ENCODE results near the gene HPCA.

The HPCA gene

GRCh38 chr1:32870615-32871363 is 15.5 kb upstream of the HPCA start, which contains the start of gene FNDC5:
Gene FNDC5 (minus strand): TSS chr1:32870912.
- peak in 1 of 58 donors; percentile 33 for DNase-seq

GRCh38 chr1:32871364-32872191 is 14.7 kb upstream of the HPCA start:
- DNase-seq: no peak

- no peak for DNase-seq
Measured at GRCh38 chr1:32872192-32872460, 14.2 kb upstream of the HPCA start.

- no peak for DNase-seq
Measured at GRCh38 chr1:32873484-32873883, 12.8 kb upstream of the HPCA start.

DNA sequence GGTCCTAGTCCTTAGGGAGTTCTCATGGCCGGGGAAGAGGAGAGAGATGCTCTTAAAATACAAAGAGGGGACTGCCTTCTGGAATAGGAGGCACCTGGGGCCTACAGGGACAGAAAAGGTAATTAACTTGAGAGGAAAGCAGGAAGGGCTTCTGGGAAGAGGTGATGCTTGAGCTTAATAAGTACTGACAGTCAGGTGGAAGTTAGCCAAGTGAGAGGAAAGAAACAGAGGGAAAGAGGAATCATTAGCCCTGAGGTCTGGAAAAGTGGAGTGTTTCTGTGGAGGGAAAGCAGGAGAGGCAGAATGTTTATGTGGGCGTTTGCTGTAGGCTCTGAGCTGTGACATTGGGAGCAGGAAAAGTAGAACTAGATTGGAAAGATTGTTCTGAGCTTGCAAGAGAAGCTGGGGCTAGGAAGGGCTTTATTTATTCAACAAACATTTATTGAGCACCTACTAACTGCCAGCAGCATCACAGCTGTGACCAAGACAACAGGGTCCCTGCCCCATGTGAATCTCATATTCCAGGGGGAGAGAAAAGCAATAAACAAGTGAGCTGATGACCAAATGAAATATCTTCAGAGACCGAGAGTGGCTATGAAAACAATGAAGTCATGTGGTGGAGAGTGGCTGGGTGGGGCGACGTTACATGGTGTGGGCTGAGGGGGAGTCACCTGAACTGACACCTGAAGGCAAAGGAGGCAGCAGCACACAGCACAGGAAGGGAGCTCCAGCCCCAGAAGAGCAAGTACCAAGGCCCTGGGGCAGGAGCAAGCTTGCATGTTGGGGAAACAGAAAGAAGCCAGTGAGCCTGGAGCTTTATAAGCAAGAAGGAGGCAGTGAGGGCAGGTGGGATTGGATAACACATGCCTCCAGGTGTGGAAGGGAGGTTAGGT is 11.2 kb upstream of the HPCA start:
- no peak for DNase-seq

- DNase-seq: peak in 27 of 58 donors; percentile 13 to 62 (median 32)
Measured at GRCh38 chr1:32876341-32877210, 9.7 kb upstream of the HPCA start.

DNA sequence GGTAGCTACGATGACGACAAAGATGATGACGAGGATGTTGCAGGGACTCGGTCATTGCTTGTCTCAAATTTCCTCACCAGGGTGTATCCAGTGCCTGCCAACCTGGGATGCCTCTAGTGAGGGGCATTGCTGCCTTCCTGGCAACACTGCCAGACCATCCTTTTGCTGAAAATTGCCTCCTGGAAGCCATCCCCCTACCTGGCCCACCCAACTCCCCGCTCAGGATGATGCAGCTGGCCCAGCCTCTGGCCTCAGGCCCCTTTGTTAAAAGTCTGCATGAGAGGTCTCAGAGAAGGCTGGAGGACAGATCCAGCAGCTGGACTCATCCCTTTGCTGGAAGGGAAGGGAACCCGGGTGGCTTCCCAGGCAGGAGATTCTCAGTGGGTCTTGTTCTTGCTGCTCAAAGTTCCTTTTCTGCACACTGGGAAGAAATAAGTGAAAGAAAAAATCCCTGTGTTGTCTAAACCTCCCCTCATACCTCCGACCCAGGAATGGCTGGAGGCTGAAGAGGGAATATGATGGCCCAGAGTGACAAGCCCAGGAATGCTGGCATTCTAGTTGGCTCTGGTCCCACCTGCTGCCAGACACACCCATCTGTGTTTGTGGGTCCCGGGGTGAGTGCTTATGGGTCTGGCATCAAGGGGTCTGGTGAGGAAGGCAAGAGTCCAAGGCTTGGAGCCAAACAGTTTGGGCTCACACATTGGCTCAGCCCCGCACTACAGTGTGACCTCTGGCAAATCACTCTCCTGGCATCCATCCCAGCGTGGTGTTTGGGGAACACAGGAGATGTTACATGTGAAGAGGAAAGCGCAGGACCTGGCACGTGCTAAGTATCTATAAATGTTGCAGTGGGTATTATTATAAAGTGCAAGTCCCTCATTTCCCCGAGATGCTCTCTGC is 8.8 kb upstream of the HPCA start:
- peak in 2 of 58 donors; percentile 49 to 50 for DNase-seq

GRCh38 chr1:32878183-32878582 is 8.1 kb upstream of the HPCA start:
- peak in 4 of 58 donors; percentile 19 to 47 (median 42) for DNase-seq

DNA sequence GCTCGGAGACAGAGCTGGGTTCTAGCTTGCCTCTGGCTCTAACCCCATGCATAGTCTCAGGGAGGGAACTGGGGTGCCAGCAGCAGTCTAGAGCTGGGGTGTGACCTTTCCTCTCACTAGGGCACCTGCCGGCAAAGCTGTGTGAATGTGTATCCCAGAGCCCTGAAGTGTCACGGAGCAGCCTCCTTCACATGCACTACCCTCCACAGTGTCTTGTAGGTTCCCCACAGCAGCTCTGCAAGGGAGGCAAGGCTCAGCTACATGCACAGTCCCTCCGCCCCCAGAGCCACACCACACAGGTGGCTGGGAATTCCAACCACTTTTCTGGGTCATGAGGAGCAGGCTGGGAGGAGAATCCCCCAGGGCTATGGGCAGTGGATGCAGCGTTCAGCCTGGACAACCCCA is 7.7 kb upstream of the HPCA start:
- DNase-seq: no peak

DNA sequence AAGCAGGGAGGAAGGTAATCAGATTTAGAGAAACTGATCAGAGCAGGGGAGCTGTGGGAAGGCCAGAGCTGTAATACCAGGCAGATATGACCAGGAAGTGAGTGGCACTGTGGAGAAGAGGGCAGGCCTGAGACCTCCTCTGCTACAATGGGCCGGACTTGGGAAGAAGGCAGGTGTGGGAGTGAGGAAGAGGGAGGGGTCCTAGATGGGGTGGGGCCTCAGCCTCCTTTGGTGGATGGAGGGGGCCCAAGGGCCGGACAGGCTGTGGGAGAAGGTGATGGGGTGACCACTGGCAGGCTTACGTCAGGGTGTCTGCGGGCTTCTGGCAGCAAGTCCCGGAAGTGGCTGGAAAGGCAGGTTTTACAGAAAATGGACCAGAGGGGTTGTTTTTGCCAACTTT is 5.0 kb upstream of the HPCA start:
- DNase-seq: no peak

GRCh38 chr1:32881871-32882850 is 4.1 kb upstream of the HPCA start:
- DNase-seq: peak in 35 of 58 donors; percentile 10 to 65 (median 37)

- DNase-seq: no peak
Measured at GRCh38 chr1:32883338-32884031, 2.8 kb upstream of the HPCA start.

DNA sequence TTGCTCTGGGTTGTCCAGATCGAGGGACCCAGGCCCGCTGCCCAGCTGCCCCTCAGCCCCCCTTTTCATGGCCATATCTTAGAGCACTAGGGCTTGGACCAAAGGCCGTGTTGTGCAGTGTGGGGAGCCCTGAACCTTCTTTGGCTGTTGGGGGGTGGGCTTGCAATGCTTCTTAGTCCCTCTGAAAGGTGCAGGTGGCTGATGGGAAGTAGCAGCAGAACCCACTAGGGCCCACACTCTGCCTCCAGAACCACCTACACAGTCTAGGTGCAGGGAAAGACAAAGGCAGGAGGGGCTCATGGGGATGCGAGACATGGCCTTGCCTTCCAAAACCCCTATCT is 2.3 kb upstream of the HPCA start:
- no peak for DNase-seq

- DNase-seq: peak in 2 of 58 donors; percentile 52 to 60
Measured at GRCh38 chr1:32884726-32885125, 1.6 kb upstream of the HPCA start.

- DNase-seq: no peak
Measured at GRCh38 chr1:32885676-32886003, 651 bp upstream of the HPCA start.

GRCh38 chr1:32886828-32887414 is 630 bp downstream of the HPCA start:
- DNase-seq: peak in 4 of 58 donors; percentile 23 to 44 (median 36)

DNA sequence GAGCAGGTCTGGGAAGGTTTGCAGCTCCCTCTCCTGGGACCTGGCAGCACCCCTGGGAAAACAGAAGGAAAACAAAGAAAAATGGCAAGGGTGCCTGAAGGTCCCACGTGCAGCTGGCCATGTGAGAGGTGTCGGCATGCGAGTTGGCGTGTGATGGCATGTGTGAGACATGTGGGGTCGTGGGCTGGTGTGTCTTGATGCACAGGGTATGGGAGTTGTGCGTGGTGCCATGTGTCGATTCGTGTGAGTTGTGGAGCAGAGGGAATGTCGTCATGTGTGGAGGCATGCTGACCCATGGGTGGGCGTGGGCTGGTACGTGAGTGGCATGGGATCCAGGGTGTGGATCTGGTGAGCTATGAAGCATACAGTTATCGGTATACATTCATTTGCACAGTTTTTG is 1.3 kb downstream of the HPCA start:
- DNase-seq: peak in 1 of 58 donors; percentile 48

- DNase-seq: no peak
Measured at GRCh38 chr1:32888134-32888533, 1.8 kb downstream of the HPCA start.

Measured in anterior cingulate cortex (tissue), 58 donors.